CD4-positive, CD25-positive, alpha-beta regulatory T cell (primary cell): ENCODE results near the gene TRPV2. TPM values are rescaled to one million over a fixed set of nuclear protein-coding genes. Genes with fewer than 3 reads are reported as not detected.

ENCODE experiments used
- ATAC-seq, 2 donors: fragments of 150-1000 bp; cut with Tn5 transposase; one replicate each; pipeline ENCODE4 v1.10.0; 2021; ENCODE audit warnings: low read depth in 2 of 2, moderate number of reproducible peaks in 2 of 2, moderate library complexity in 1 of 2
- DNase-seq, 3 donors: peaks; one replicate each; pipeline versions ENCODE4 v3.0.0 to v3.0.0-alpha.2; 2012 to 2022; ENCODE audit warnings: mixed read lengths in 1 of 3
- H3K27ac ChIP-seq: one replicate; pipeline ENCODE4 v1.7.0; 2013; ENCODE audit warnings: mild to moderate bottlenecking, low read length; ENCODE audit not compliant: insufficient read depth, poor library complexity, severe bottlenecking
- H3K27me3 ChIP-seq: one replicate; pipeline ENCODE4 v1.7.0; 2013; ENCODE audit warnings: low read length; ENCODE audit not compliant: control insufficient read depth, insufficient read depth
- H3K36me3 ChIP-seq: one replicate; pipeline ENCODE4 v1.7.0; 2013; ENCODE audit warnings: mild to moderate bottlenecking, low read length, moderate library complexity; ENCODE audit not compliant: control insufficient read depth, insufficient read depth
- H3K4me1 ChIP-seq: 2 replicates; pipeline ENCODE4 v1.7.0; 2013; ENCODE audit warnings: mild to moderate bottlenecking, low read length; ENCODE audit not compliant: insufficient read depth, control insufficient read depth, poor library complexity, severe bottlenecking
- H3K4me3 ChIP-seq: one replicate; pipeline ENCODE4 v1.7.0; 2013; ENCODE audit warnings: low read depth, mild to moderate bottlenecking, low read length, moderate library complexity
- H3K9me3 ChIP-seq, 2 experiments: 1 replicate in 1 of 2; 2 replicates in 1 of 2; pipeline ENCODE4 v1.7.0; 2013; ENCODE audit warnings: low read length in 2 of 2, mild to moderate bottlenecking in 1 of 2, moderate library complexity in 1 of 2; ENCODE audit not compliant: control insufficient read depth in 2 of 2
- H3K27ac Mint-ChIP-seq, 3 donors: one replicate each; pipeline ENCODE4 v1.8.0; 2020 to 2022; ENCODE audit warnings: mild to moderate bottlenecking in 3 of 3, mixed read lengths in 3 of 3, moderate library complexity in 2 of 3
- H3K27me3 Mint-ChIP-seq: one replicate; pipeline ENCODE4 v1.8.0; 2022; ENCODE audit warnings: mild to moderate bottlenecking, mixed read lengths
- H3K36me3 Mint-ChIP-seq: one replicate; pipeline ENCODE4 v1.8.0; 2020; ENCODE audit warnings: mixed read lengths
- H3K4me1 Mint-ChIP-seq, 4 donors: one replicate each; pipeline ENCODE4 v1.8.0; 2020 to 2022; ENCODE audit warnings: mixed read lengths in 4 of 4, mild to moderate bottlenecking in 1 of 4
- H3K4me3 Mint-ChIP-seq, 4 donors: one replicate each; pipeline ENCODE4 v1.8.0; 2020 to 2022; ENCODE audit warnings: mild to moderate bottlenecking in 4 of 4, mixed read lengths in 4 of 4, moderate library complexity in 3 of 4
- H3K9me3 Mint-ChIP-seq, 7 donors: one replicate each; pipeline ENCODE4 v1.8.0; 2020 to 2022; ENCODE audit warnings: mixed read lengths in 7 of 7, mild to moderate bottlenecking in 3 of 7, moderate library complexity in 2 of 7
- polyA plus RNA-seq, 4 donors: library from polyadenylated mRNA; unstranded; fragments of 300-500 nt; fragmentation: Illumina TruSeq; gene quantifications; one replicate each; pipeline ENCODE4 v1.2.3, GENCODE V29; 2021
- total RNA-seq: library from RNA; stranded (reverse); gene quantifications from one replicate; pipeline ENCODE4 v1.2.3, GENCODE V29; 2022

Gene TRPV2
- total and polyA plus RNA-seq, 5 donors from 2014 or later, result 99.4 to 142 (median 125) TPM

- H3K27ac ChIP-seq, result no peak overlapping the region
- H3K9me3 ChIP-seq, result no peaks in the 10 kb centered on the region
- peaks cover 11% of the 10 kb centered on the region for H3K36me3 Mint-ChIP-seq
- peaks cover 0 to 17% (median 13%) of the 10 kb centered on the region in 4 donors for H3K4me1 Mint-ChIP-seq
- H3K27me3 ChIP-seq, result no peaks in the 10 kb centered on the region
- H3K4me3 Mint-ChIP-seq, result no peak overlapping the region
- no peak overlapping the region for H3K4me3 ChIP-seq
- H3K27ac Mint-ChIP-seq, result no peak overlapping the region
- H3K27me3 Mint-ChIP-seq, result no peaks in the 10 kb centered on the region
- H3K4me1 ChIP-seq, result peaks cover 5% of the 10 kb centered on the region
- DNase-seq, result no peak
- H3K36me3 ChIP-seq, result peaks cover 17% of the 10 kb centered on the region
- H3K9me3 Mint-ChIP-seq, result no peaks in the 10 kb centered on the region
- no peak for ATAC-seq
These were observed 18.1 kb downstream of the TRPV2 start for GRCh38 chr17:16433514-16433913.

- no peaks in the 10 kb centered on the region for H3K27me3 Mint-ChIP-seq
- DNase-seq, result no peak
These were observed 19.3 kb downstream of the TRPV2 start for GRCh38 chr17:16434662-16435061.

GRCh38 chr17:16435925-16436886 is 20.8 kb downstream of the TRPV2 start:
- H3K27ac ChIP-seq, result no peak overlapping the region
- no peaks in the 10 kb centered on the region for H3K27me3 ChIP-seq
- H3K36me3 ChIP-seq, result peaks cover 8% of the 10 kb centered on the region
- DNase-seq, result no peak
- no peak overlapping the region for H3K4me3 ChIP-seq
- ATAC-seq, result no peak
- Mint-ChIP-seq H3K27ac (peak overlapping the region; percentile 67 to 89 (median 82)), H3K9me3 (no peaks in the 10 kb centered on the region), H3K36me3 (peaks cover 11% of the 10 kb centered on the region), H3K4me3 (peak overlapping the region in 2 of 4 donors; percentile 24 to 26), H3K4me1 (peaks cover 0 to 39% (median 30%) of the 10 kb centered on the region in 4 donors), H3K27me3 (no peaks in the 10 kb centered on the region)
- peaks cover 22% of the 10 kb centered on the region for H3K4me1 ChIP-seq
- H3K9me3 ChIP-seq, result no peaks in the 10 kb centered on the region

More at GRCh38 chr17:16434662-16435061, 19.3 kb downstream of the TRPV2 start:
- Mint-ChIP-seq H3K36me3 (peaks cover 6% of the 10 kb centered on the region), H3K4me1 (peaks cover 0 to 26% (median 18%) of the 10 kb centered on the region in 4 donors), H3K9me3 (no peaks in the 10 kb centered on the region), H3K27ac (peak overlapping the region in 1 of 3 donors; percentile 82), H3K4me3 (no peak overlapping the region)
- Histone ChIP-seq H3K4me1 (peaks cover 8% of the 10 kb centered on the region), H3K36me3 (peaks cover 6% of the 10 kb centered on the region), H3K4me3 (no peak overlapping the region), H3K9me3 (no peaks in the 10 kb centered on the region), H3K27ac (peak overlapping the region; percentile 16), H3K27me3 (no peaks in the 10 kb centered on the region)
- ATAC-seq, result no peak

- Mint-ChIP-seq H3K36me3 (peaks cover 13% of the 10 kb centered on the region), H3K4me1 (peaks cover 0 to 47% (median 35%) of the 10 kb centered on the region in 4 donors), H3K27me3 (no peaks in the 10 kb centered on the region), H3K9me3 (no peaks in the 10 kb centered on the region), H3K4me3 (no peak overlapping the region), H3K27ac (peak overlapping the region; percentile 52 to 98 (median 76))
- DNase-seq (no peak), ATAC-seq (no peak)
- Histone ChIP-seq H3K27me3 (no peaks in the 10 kb centered on the region), H3K9me3 (no peaks in the 10 kb centered on the region), H3K27ac (no peak overlapping the region), H3K4me3 (no peak overlapping the region), H3K4me1 (peaks cover 30% of the 10 kb centered on the region), H3K36me3 (peaks cover 17% of the 10 kb centered on the region)
These were observed 21.7 kb downstream of the TRPV2 start for GRCh38 chr17:16437083-16437482.

GRCh38 chr17:16438173-16438556 is 22.8 kb downstream of the TRPV2 start:
- Mint-ChIP-seq H3K9me3 (no peaks in the 10 kb centered on the region), H3K4me1 (peaks cover 0 to 58% (median 45%) of the 10 kb centered on the region in 4 donors), H3K4me3 (peak overlapping the region; percentile 97 to 100 (median 99)), H3K27me3 (no peaks in the 10 kb centered on the region), H3K27ac (peak overlapping the region; percentile 98 to 99 (median 99)), H3K36me3 (peaks cover 19% of the 10 kb centered on the region)
- ATAC-seq, result no peak
- no peaks in the 10 kb centered on the region for H3K9me3 ChIP-seq
- no peaks in the 10 kb centered on the region for H3K27me3 ChIP-seq
- no peak for DNase-seq
- peaks cover 25% of the 10 kb centered on the region for H3K36me3 ChIP-seq
- peak overlapping the region; percentile 93 for H3K27ac ChIP-seq
- peaks cover 33% of the 10 kb centered on the region for H3K4me1 ChIP-seq
- H3K4me3 ChIP-seq, result peak overlapping the region; percentile 79

GRCh38 chr17:16438557-16439302 is 23.4 kb downstream of the TRPV2 start:
- peak overlapping the region; percentile 79 for H3K4me3 ChIP-seq
- peaks cover 19% of the 10 kb centered on the region for H3K36me3 Mint-ChIP-seq

GRCh38 chr17:16439303-16439791 is 24.0 kb downstream of the TRPV2 start:
- Mint-ChIP-seq H3K4me1 (peaks cover 0 to 62% (median 48%) of the 10 kb centered on the region in 4 donors), H3K27me3 (no peaks in the 10 kb centered on the region), H3K9me3 (no peaks in the 10 kb centered on the region), H3K36me3 (peaks cover 22% of the 10 kb centered on the region), H3K4me3 (peak overlapping the region; percentile 97 to 100 (median 99)), H3K27ac (peak overlapping the region; percentile 90 to 99 (median 98))
- peaks cover 34% of the 10 kb centered on the region for H3K36me3 ChIP-seq
- peak overlapping the region; percentile 93 for H3K27ac ChIP-seq
- peak overlapping the region; percentile 79 for H3K4me3 ChIP-seq
- H3K27me3 ChIP-seq, result no peaks in the 10 kb centered on the region
- H3K4me1 ChIP-seq, result peaks cover 33% of the 10 kb centered on the region
- peak in 1 of 2 donors; percentile 3 for ATAC-seq
- DNase-seq, result peak in 2 of 3 donors; percentile 44 to 46
- no peaks in the 10 kb centered on the region for H3K9me3 ChIP-seq

More at GRCh38 chr17:16438557-16439302, 23.4 kb downstream of the TRPV2 start:
- ATAC-seq, result peak; percentile 86
- Histone ChIP-seq H3K27ac (peak overlapping the region; percentile 93), H3K4me1 (peaks cover 33% of the 10 kb centered on the region), H3K36me3 (peaks cover 30% of the 10 kb centered on the region), H3K27me3 (no peaks in the 10 kb centered on the region), H3K9me3 (no peaks in the 10 kb centered on the region)
- Mint-ChIP-seq H3K9me3 (no peaks in the 10 kb centered on the region), H3K27me3 (no peaks in the 10 kb centered on the region), H3K4me1 (peaks cover 0 to 59% (median 45%) of the 10 kb centered on the region in 4 donors), H3K27ac (peak overlapping the region; percentile 98 to 99 (median 99)), H3K4me3 (peak overlapping the region; percentile 97 to 100 (median 99))
- DNase-seq, result peak; percentile 92 to 99 (median 95)
